HG03097 (cell line): Measurements from ENCODE around the gene PGM2L1.
"Not testable (repeated sequence)": the region's sequence is repeated elsewhere in the genome, so short reads cannot be mapped to it uniquely, and the experiment has no call there.

Experiments
- ATAC-seq: cut with Tn5 transposase; IDR thresholded peaks from one replicate; pipeline ENCODE4 v1.9.1; 2021; ENCODE audit not compliant: unreplicated experiment, low FRiP score

PGM2L1 gene

DNA sequence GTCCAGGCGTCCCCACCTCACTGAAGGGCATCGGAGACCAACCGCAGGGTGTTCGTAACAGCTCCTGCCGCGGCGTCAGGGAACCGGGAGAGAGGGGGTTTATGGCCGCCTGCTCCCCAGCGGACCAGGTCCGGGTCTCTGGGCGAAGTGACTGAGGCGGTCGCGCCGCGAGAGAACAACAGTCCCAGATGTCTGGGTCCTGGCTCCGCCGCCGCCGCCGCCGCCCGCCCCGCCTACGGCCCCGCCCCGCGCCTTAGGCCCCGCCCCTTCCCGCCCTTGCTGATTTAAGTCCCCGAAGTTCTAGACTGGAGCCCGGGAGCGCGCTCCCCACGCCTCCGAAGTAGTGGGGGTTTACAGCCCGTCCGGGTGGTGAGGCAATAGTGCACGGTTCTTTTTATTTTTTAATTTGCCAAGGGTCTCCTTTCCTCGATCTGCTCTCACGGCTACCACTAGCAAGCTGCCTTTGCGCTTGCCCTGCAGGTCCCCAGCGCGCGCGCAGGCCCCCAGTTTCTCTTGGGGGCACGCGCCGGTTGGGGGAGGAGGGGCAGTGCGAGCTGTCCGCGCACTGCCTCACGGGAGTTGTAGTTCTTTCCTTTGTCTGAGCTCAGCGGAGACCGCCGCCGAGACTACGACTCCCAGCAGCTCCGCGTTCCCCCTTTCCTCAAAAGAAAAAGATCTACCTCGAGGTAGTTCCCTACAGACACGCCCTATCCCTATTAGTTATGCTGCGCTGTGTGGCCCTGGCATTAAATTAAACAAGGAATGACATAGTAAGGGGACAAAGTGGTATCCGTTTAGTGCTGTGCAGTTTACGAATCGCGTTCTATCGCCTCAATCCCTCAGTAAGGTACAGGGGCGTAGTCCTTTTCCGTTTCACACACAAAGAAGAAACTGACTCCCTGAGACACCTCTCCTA, at the start of gene PGM2L1:
TSS of gene PGM2L1 (minus strand) at position 190 of the 916 bp plus-strand sequence. CDS start 272 bp downstream, outside the sequence.
- peak; percentile 88 for ATAC-seq

DNA sequence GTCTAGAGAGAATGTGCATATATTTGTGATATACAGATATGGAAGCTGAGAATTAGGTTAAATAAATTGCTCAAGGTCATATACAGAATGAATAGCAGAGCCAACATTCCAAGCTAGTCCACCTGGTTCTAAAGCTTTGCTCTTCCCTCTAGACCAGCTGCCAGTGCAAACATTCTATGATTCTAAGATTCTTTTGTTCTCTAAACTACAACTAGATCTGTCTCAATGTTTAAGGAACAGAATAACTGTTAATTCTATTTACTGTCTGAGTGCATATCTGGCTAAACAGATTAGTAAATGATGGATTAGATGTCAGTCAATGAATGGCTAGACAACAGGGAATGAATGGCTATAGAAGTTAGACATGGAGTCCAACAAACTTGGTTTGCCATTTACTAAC, 49.5 kb upstream of the PGM2L1 start:
- ATAC-seq, result no peak

DNA sequence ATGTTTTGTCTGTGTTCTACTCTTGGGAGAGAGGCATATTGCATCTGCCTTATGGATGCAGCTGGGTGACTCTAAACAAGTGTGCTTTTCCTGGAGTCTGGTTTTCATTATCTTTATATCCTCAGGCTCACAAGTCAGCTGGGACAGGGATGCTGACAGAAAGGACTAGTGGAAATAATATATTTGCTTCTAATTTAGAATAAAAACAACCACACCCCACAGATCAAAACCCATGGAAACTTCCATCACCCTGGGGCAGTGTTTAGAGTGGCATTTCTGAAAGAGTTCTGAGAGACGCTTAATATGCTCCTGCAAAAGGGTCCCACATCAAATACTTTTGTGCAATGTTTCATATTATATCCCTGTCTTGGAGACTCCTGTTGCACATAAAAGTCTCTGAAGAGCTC, 48.3 kb upstream of the PGM2L1 start:
- no peak for ATAC-seq

DNA sequence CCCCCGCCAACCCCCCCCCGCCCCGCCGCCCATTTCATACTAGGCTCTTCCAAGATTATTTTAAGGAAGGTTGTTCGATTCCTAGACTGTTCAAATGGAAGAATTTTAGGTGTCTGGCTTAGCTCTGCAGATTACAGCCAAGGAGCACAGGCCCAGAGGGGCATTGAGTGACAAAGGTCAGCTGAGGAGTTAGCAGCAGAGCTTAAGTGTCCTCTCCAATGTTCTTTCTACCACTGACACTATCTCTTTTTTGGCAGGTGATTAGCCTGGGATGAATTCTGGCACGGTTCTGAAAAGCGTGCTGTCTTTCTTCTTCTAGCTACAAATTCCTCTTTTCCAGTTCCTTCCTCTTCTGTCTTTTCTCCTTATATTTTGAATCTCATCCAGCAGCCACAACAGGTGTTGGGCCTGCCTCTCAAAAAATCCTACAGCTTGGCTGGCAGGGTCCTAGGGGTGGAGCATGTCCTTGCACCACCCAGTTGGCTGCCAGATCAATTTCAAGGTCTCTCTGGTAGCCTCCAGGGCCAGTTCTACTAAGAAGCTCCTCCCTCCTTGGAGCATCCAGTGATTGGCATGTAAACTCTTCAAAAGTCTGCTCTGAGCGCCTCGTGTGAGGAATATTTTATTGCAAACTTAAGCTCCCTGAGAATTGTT, 46.1 kb upstream of the PGM2L1 start:
- no peak for ATAC-seq

DNA sequence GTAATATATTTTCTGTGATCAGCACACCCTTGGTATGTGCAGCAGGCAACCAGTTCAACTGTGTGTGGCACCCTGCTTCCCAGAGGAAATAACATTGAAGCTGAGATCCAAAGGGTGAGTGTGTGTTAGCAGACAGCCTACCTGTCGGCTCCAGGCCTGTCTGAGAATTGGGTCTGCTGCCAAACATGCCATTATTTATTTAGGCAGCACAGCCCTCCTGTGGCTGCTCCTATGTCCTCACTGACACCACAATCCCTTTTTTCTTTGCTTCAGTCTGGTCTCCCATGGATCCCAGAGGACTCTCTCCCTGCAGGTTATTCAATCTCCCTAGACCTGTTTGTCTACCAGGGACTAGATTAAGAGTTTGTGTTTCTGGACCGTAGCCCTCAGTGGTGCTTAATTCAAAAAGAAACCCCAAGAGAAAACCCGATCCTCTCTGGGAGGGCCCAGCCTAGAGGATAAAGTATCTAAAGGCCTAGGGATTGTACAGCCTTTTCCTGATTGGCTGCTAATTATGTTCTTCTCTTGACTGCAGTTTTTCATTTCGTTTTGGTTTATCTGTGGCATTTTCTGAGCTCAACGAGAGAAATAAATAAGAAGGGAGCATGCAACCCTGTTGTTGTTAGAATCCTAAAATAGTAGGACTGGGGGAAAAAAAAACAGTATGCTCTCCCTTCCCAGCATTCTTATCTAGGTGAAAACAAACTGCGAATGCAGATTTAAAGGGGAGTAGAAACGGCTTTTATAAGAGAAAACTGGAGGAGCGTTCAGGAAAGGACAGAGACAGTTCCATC, 45.0 kb upstream of the PGM2L1 start:
- no peak for ATAC-seq

DNA sequence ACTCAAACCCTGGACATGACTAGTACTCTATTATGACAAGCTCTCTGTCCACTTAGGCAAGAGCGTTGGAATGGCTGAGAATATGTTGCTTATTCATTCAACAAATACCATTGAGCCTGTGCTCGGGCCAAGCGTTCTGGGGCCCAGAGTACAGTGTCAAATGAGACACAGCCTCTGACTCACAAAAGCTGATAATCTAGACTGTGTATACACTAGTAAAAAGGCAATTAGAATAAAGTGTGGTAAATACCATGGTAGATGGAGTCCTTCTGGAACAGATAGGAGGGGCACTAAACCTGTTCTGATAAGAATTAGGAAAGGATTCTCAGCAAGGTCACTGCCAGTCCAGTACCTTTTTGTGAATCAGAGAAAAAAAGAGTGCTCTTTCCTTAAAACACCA, 44.4 kb upstream of the PGM2L1 start:
- no peak for ATAC-seq

DNA sequence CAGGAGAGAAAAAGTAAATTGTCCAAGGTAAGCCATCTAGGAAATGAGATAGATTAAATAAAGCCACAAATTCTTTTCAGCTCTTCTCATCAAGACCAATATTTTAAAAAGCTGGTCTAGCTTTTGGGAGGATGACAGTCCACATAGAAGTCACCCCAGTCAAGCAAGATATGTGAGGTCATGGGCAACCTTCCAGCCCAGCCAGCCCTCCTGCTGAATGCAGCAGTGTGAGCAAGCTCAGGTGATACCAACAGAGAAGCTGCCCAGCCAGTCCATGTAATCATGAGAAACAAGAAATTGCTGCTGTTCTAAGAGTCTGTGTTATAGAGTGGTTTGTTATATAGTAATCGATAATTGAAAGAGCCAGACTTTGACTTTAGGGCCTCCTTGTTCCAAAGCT, 40.4 kb upstream of the PGM2L1 start:
- ATAC-seq, result no peak

DNA sequence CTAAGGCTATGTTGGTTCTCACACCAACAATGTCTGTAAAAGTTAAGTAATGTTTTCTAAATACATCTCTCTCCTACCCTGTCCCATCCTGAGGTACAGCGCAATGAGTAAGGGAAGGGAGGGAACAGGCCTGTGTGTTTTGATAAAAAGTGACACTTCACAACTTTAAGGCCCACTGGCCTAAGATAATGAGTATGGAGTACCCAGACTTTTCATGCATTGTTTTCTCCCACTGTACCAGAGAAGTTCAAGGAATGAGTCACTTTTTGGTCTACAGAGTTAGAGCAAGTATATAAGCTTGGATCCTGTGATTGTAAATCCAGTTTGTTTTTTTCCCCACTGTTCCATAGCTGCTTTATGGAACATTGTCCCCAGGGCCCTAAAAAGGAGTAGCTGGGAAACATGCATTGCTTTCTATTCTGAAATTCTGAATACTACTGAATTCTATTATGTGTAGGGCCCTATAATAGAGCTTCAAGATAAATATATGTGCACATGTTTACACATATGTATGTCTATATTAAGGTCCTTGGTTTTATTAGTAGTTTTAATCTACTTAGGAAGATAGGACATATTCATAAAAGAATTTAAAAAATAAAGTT, 39.3 kb upstream of the PGM2L1 start:
- no peak for ATAC-seq

DNA sequence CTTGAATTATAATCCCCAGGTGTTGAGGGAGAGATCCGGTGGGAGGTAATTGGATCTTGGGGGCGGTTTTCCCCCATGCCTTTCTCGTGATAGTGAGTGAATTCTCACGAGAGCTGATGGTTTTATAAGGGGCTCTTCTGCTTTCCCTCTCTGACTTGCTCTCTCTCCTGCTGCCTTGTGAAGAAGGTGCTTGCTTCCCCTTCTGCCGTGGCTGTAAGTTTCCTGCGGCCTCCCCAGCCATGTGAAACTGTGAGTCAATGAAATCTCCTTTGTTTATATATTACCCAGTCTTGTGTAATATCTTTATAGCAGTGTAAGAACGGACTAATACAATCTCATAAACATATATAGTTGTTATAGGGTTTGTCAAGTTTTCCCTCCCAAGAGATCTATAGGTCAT, 36.3 kb upstream of the PGM2L1 start:
- ATAC-seq, result no peak

DNA sequence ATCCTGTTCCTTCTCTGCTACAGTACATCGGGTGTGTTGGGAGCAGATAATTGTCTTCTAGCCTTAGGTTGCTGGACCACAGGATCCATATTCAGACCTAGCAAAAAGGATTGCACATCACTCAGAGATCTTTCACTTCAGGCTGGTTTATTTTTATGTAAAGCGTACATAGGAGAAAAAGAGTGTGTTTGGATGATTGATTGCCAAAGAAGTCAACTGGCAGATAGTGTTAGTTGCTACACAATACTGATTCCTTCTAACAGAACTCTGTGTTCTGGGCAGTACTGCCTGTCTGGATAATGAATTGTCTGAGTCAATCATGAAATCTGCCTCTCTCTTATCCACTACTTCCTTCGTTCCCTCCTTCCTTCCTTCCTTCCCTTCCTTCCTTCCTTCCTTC, 31.0 kb upstream of the PGM2L1 start:
- no peak for ATAC-seq

DNA sequence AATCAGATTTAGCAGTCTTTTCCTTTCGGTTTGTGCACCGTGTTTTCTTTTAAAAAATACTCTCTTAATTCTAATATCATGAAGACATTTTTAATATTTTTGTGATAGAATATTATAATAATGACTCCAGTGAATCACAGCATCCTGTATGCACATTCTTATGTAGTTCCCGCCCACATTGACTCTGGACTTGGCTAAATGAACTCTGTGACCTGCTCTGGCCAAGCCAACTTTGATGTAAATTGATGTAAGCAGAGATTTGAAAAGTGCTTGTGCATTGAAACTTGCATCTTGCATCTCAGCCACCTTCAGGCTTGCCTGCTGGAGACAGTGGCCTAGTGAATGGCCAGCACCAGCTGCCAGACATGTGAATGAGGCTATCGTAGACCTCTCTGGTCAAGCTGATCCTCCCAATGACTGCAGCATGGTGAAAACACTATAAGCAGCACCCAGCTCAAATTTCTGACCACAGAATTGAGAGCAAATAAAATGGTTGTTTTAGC, 29.2 kb upstream of the PGM2L1 start:
- no peak for ATAC-seq

DNA sequence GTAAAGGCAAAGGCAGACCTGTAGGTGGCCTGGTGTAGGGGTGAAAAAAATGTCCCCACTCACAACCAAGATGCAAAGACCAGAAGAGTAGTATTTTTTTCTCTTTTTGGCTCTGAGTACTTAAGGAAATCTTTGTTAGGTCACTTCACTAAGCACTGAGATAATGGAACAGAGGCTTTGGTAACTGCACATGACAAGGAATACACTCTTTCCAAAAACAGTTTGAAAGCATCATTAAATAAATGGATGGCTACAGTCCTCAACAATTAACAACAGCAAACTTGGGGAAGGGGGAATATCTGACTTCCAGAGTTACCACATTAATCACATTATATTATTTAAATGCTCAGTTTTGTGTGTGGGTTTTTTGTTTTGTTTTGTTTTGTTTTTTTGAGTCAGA, 26.9 kb upstream of the PGM2L1 start:
- ATAC-seq, result no peak

DNA sequence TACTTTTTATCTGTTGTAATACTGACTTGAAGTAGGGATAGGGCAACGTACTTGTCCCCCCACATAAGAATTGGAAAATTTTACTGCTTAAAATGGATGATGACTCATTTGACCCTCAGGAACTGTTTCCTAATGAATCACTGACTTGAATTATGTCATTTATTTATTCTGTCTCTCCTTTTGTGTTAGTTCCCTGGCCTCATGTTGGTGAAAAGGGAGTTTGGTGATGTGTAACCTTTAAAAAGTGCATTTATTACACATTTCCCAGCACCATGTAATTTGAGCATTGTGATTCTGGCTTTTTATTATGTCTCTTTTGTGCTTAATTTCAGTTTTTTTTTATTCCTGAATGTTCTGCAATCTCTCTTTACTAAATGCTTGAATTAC, 20.3 kb upstream of the PGM2L1 start:
- no peak for ATAC-seq

DNA sequence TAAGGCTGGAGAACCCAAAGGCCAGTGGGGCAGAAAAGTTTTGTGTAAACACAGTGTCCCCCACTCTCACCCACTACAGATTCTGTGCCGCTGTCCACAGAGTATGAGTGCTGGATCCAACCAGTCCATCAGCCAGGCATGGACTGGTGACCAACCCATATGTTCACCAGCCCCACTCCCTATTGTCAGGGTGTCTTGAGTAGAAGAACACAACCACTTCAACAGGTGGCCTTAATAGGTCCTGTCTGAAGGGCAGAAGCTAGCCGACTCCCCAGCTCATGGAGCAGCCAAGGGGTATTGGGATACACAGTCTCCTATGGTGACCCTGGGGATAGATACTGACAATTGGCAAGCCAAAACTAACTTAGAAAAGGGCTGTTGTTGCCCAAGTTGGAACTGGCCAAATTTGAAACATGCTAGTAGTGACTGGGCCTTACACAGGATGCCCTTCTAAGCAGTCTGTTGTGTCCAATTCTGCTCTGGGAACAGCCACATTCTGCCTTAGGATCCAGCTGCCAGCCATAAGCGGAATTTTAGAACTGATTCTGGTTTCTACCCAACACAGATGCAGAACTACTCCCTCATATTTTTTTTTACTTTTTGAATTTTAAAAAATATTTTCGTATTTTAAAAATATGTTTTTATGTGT, 19.8 kb upstream of the PGM2L1 start:
- ATAC-seq, result no peak

DNA sequence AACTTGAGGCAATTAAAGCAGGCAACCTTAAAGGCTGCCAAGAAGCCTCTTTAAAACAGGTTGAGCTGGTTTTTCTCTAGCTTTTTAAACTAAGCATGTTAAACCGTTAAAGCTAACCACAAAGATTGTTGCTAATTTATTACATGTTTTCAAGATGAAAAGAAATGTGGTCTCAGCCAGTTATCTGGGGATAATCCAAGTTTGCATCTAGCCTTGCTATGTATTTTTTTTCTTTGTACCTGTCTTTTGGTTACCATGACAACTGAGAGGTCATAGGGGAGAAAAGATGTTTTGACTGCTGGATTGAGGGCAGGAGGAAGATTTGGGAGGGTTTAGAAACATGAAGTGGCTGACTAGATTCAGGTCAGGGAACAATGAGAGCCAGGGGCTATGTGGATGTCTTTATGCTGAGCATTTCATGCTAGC, 19.2 kb upstream of the PGM2L1 start:
- ATAC-seq, result no peak

DNA sequence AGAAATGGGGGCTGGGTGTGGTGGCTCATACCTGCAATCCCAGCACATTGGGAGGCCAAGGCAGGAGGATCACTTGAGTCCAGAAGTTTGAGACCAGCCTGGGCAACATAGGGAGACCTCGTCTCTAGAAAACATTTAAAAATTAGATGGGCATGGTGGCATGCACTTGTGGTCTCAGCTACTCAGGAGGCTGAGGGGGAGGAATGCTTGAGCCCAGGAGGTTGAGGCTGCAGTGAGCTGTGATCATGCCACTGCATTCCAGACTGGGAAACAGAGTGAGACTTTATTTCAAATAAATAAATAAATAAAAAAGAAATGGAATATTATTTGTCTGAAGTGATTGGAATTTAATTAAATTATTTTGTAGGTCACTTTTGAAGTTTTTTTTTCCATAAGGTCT, 18.7 kb upstream of the PGM2L1 start:
- ATAC-seq, result not testable (repeated sequence)

DNA sequence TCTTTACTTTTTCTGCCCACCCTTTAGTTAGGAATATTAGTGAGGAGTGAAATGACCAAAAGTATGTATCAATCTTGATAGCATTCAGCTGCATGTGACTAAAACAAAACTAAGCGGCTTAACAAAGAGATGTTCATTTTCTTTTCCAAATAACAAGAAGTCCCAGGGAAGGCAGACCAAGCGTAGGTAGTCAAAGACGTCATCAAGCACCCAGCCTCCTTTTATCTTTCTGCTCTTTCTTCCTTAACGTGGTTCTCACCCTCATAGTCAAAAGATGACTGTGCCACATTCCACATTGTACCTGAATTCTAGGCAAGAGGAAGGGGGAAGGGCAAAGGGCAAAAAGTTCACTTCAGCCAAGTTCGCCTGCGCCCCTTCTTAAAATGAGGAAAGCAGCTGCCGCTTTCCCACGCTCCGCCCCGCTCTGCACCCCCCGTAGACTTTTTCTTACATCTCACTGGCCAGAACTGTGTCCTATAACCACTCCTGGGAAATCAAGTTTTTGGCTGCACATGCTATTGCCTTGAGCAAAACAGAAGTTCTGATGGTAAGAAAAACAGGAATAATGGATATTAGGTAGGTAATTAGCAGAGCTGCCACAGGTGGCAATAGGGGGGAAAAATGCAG, 14.6 kb upstream of the PGM2L1 start:
- ATAC-seq, result no peak

DNA sequence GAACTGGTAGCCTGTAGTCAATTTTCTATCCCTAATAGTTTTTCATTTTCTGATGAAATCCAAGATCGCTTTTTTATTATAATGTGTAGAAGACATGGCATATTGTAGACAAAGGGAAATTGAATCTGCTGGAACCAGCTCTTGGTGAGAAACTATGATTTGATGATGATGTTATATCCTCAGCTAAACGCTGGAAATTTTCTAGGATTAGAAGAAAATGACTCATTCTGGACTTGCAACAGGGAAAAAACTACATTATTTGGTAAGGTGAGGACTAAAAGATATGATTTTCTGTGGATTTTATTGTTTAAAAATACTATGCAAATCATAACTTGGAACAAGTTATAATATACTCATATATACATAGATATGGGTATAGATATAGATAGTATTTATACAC, 14.1 kb upstream of the PGM2L1 start:
- ATAC-seq, result no peak

DNA sequence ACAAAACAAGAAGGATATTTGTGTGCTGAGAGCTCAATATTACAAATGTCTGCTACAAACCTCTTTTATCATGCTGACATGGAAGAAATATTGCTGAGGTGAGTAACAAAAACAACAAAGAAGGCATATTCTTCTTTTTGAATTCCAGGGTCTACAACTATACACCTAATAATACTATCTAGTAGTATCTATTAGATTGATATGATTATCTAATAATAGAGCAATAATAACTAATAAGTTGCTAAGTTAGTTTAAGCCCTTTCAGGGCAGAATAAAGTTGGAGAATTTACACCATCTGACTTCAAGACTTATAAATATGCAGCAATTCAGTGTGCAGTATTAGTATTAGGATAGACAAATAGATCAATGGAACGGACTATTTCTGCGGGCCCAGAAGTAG, 11.4 kb upstream of the PGM2L1 start:
- no peak for ATAC-seq
